Neural cell (in vitro differentiated cells): ENCODE measurements around the gene TUBD1.

Experiments
- CTCF ChIP-seq: fragments of 450-650 bp; IDR thresholded peaks from 2 replicates; pipeline ENCODE4 v1.5.1; 2014; ENCODE audit warnings: antibody characterized with exemption, mild to moderate bottlenecking, moderate library complexity; ENCODE audit not compliant: poor library complexity, severe bottlenecking
- EP300 ChIP-seq: fragments of 450-650 bp; conservative IDR thresholded peaks from 2 replicates; pipeline ENCODE4 v1.6.1; 2014; ENCODE audit warnings: antibody characterized with exemption, mild to moderate bottlenecking, moderate library complexity; ENCODE audit not compliant: poor library complexity, severe bottlenecking
- EZH2 ChIP-seq: fragments of 200-600, 300-800 bp; shearing (Covaris generic), sonication (generic); IDR thresholded peaks from 2 replicates; pipeline ENCODE4 v1.6.1; 2014; ENCODE audit warnings: antibody characterized with exemption, low read length, borderline replicate concordance, mild to moderate bottlenecking; ENCODE audit not compliant: insufficient read depth, poor library complexity, severe bottlenecking
- MXI1 ChIP-seq: fragments of 450-650 bp; conservative IDR thresholded peaks from 2 replicates; pipeline ENCODE4 v1.6.1; 2014; ENCODE audit warnings: antibody characterized with exemption, mild to moderate bottlenecking; ENCODE audit not compliant: poor library complexity, severe bottlenecking
- POLR2AphosphoS5 ChIP-seq: IDR thresholded peaks from 2 replicates; pipeline ENCODE4 v1.6.1; 2012
- RAD21 ChIP-seq: fragments of 450-650 bp; conservative IDR thresholded peaks from 2 replicates; pipeline ENCODE4 v1.6.1; 2014; ENCODE audit warnings: antibody characterized with exemption, mild to moderate bottlenecking, moderate library complexity
- REST ChIP-seq: IDR thresholded peaks from 2 replicates; pipeline ENCODE4 v1.6.1; 2012; ENCODE audit warnings: borderline replicate concordance
- SMC3 ChIP-seq: fragments of 450-650 bp; conservative IDR thresholded peaks from 2 replicates; pipeline ENCODE4 v1.6.1; 2014; ENCODE audit warnings: antibody characterized with exemption, mild to moderate bottlenecking, moderate library complexity; ENCODE audit not compliant: poor library complexity
- TAF1 ChIP-seq: IDR thresholded peaks from 2 replicates; pipeline ENCODE4 v1.6.1; 2012; ENCODE audit warnings: low read depth

GRCh38 chr17:59897090-59897489 is 4.3 kb upstream of the TUBD1 start:
- TF ChIP-seq CTCF (no peak), RAD21 (no peak), POLR2AphosphoS5 (no peak), REST (no peak), MXI1 (no peak), TAF1 (no peak), EP300 (no peak), EZH2 (no peak), SMC3 (no peak)
